ENCODE results near the gene RAB40B.

- TF ChIP-seq, protein P1, sequence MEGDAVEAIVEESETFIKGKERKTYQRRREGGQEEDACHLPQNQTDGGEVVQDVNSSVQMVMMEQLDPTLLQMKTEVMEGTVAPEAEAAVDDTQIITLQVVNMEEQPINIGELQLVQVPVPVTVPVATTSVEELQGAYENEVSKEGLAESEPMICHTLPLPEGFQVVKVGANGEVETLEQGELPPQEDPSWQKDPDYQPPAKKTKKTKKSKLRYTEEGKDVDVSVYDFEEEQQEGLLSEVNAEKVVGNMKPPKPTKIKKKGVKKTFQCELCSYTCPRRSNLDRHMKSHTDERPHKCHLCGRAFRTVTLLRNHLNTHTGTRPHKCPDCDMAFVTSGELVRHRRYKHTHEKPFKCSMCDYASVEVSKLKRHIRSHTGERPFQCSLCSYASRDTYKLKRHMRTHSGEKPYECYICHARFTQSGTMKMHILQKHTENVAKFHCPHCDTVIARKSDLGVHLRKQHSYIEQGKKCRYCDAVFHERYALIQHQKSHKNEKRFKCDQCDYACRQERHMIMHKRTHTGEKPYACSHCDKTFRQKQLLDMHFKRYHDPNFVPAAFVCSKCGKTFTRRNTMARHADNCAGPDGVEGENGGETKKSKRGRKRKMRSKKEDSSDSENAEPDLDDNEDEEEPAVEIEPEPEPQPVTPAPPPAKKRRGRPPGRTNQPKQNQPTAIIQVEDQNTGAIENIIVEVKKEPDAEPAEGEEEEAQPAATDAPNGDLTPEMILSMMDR (IDR thresholded peaks at IDR 0.05), result no peak
- no peak for TF ChIP-seq POLR2AphosphoS5 (IDR thresholded peaks at IDR 0.05)
- TF ChIP-seq POLR2A (IDR thresholded peaks at IDR 0.05), result no peak
Observed at GRCh38 chr17:82642022-82642421, 56.5 kb downstream of the RAB40B start.

Measured in prostate gland (tissue), 2 donors.